DMS 273 (cell line): ENCODE data around the gene NAA25.
"Not testable (repeated sequence)": the region's sequence is repeated elsewhere in the genome, so short reads cannot be mapped to it uniquely, and the experiment has no call there.

Experiments
- DNase-seq: peaks from one replicate; lab custom pipeline; 2025; ENCODE audit not compliant: unreplicated experiment; lab: John Stamatoyannopoulos, UW

Gene NAA25

DNA sequence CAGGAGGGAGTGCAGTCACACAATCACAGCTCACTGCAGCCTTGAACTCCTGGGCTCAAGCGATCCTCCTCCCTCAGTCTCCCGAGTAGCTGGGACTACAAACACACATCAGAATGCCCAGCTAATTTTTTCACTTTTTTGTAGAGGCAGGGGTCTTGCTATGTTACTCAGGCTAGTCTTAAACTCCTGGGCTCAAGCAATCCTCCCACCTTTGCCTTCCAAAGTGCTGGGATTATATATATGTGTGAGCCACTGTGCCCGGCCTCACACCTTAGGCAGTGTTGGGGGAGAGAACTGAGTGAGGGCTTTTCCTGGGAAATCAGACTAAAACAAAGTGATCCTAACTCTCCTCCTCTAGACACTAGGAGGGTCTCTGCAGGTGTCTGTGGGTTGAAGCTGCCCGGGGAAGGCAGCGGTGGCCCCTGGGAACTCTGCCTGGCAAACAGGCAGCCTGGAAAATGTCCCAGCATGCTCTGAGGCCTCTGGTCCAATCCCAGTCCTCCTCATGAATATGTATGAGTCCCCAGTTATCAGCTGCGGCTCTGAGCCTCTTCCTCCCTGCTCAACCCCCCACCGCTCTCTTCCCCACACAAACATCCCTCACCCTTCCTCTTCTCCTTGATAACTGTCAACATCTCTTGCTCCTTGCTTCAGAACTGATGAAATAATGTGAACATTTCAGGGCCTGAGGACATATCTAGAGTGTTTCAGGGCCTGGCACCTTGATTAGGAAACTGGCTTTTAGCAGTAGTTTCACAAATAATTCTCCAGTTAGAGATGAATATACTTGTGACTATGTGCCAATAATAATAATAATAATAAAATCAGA, 7.9 kb upstream of the NAA25 start:
- DNase-seq = peak; percentile 82

DNA sequence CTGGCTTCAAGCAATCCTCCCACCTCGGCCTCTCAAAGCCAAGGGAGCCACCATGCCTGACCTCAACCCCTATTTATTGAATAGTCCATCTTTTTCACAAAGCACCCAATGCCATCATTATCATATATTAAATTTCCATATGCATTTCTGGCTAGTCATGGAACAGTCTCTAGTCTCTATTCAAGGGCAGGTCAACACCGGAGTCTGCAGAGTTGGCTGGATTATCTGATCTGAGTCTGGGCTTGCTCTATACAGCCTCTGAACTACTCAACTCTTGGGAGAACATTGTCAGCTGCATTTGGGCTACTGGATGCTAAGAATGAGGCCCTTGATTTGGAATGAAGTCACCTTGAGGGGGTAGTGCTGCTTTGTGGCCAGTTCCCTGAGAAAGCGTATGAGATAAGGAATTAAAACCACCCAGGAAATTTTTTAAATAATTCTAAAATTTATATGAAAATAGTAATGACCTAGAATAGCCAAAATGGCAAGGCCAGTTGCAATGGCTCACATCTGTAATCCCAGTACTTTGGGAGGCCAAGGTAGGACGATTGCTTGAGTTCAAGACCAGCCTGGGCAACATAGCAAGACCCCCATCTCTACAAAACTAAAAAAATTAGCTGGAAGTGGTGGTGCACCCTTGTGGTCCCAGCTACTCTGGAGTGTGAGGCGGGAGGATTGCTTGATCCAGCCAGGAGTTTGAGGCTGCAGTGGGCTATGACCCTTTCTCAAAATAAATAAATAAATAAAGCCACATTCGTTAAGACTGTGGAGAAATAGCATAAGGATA, 6.9 kb upstream of the NAA25 start:
- DNase-seq = no peak

GRCh38 chr12:112112409-112113133, 4.0 kb upstream of the NAA25 start:
- peak; percentile 24 for DNase-seq

- DNase-seq = peak; percentile 16
Measured at GRCh38 chr12:112111931-112112330, 3.3 kb upstream of the NAA25 start.

DNA sequence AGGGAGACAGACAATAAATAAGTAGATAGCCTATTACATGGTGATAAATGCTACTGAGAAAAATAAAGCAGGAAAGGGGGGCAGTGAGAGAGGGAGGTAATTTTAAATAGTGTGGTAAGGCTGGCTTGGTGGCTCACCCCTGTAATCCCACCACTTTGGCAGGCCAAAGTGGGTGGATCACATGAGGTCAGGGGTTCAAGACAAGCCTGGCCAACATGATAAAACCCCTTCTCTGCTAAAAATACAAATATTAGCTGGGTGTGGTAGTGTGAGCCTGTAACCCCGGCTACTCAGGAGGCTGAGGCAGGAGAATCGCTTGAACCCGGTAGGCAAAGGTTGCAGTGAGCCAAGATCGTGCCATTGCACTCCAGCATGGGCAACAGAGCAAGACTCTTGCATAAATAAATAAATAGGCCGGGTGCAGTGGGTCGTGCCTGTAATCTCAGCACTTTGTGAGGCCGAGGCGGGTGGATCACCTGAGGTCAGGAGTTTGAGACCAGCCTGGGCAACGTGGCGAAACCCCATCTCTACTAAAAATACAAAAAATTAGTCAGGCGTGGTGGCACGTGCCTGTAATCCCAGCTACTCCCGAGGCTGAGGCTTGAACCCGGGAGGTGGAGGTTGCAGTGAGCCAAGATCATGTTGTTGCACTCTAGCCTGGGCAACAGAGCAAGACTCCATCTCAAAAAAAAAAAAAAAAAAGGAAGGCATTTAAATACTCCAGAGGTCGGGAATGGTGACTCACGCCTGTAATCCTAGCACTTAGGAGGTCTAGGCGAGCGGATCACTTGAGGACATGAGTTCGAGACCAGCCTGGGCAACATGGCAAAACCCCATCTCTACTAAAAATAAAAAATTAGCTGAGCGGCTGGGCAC, 2.4 kb upstream of the NAA25 start:
- not testable (repeated sequence) for DNase-seq

GRCh38 chr12:112107306-112108201, 1.0 kb downstream of the NAA25 start:
- DNase-seq = peak; percentile 66

DNA sequence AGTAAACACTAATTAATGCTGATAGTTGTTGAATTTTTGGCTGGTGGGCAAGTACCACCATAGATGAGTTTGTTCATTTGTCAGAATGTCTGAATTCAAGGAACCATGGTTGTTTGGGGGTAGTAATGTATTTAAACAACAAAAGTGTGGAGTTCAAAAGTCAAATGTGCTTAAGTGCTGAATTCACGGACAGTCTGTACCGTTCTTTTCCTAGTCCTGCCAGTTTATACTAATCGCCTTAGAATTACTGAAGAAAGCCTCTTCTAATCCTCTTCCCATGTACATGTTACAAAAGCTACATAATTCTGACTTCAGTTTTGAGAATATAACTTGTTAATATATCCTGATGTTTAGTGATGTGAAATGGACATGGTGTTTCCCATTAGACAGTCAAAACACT, 2.7 kb downstream of the NAA25 start:
- no peak for DNase-seq

DNA sequence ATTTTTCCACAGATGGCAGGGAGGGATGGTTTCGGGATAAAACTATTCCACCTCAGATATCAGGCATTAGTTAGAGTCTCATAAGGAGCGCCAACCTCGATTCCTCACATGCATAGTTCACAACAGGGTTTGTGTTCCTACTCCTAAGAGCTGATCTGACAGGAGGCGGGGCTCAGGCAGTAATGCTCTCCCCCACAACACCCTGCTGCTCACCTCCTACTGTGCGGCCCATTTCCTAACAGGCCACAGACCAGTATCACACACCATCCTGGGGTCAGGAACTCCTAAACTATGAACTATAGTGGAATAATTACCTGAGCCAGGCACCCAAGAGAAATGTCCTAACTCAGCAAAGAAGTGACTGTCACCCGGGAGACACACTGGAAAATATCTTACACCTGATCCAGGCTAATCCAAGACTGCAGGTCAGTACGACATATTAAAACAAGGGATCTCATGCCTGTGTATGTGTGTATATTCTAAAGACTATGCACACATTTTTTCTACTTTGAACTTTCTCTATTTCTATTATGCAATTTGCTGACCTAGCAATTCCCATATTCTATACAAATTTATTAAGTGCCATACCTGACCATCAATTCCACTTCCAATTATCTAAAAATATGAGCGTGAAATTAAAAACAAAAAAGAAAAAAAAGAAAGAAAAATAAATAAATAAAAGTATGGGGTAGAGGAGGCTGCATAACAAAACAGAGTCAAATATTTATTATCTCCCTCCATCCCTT, 4.7 kb downstream of the NAA25 start:
- no peak for DNase-seq

DNA sequence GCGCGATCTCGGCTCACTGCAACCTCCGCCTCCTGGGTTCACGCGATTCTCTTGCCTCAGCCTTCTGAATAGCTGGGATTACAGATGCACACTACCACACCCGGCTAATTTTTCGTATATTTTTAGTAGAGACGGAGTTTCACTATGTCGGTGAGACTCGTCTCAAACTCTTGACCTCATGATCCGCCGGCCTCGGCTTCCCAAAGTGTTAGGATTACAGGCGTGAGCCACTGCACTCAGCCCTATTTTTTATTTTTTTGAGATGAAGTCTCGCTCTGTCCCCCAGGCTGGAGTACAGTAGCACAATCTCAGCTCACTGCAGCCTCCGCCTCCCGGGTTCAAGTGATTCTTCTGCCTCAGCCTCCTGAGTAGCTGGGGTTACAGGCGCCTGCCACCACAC, 5.8 kb downstream of the NAA25 start:
- DNase-seq = not testable (repeated sequence)

DNA sequence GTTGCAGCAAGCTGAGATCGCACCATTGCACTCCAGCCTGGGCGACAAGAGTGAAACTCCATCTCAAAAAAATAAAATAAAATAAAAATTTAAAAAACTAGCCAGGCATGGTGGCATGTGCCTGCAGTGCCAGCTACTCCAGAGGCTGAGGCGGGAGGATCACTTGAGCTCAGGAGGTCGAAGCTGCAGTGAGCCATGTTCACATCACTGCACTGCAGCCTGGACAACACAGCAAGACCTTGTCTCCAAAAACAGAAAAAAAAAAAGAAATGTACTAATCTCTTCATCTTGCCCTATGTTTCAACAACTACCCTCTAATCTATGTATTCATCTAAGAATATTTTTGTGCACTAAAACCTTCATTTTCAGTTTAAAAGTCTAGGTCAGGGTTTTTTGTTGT, 6.5 kb downstream of the NAA25 start:
- no peak for DNase-seq

DNA sequence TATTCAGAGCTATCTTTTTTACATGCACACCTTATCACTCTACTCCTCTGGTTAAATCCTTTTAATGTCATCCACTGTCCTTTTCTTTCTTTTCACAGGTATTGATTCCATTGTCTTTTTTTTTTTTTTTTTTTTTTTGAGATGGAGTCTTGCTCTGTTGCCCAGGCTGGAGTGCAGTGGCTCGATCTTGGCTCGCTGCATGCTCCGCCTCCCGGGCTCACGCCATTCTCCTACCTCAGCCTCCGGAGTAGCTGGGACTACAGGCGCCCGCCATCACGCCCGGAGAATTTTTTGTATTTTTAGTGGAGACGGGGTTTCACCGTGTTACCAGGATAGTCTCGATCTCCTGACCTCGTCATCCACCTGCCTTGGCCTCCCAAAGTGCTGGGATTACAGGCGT, 8.1 kb downstream of the NAA25 start:
- not testable (repeated sequence) for DNase-seq

GRCh38 chr12:112097641-112098040, 10.9 kb downstream of the NAA25 start:
- no peak for DNase-seq

GRCh38 chr12:112096667-112097066, 11.9 kb downstream of the NAA25 start:
- no peak for DNase-seq

DNA sequence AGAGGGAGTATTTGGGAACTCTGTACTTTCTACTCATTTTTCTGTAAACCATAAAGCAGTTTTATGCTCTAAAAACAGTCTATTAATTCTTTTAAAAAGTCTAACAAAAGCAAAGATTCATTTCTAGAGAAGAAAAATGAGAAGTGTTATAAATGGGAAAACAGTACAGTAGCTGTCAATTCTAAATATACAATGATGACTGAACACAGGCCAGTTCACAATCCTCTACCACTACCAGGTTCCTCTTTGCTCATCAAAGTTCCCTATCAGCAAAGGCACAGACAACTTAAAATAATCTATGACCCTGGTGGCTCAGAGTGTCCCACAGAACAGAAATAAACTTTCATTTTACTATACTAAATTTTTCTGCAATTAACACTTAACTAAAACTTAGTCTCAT, 12.5 kb downstream of the NAA25 start:
- DNase-seq = no peak

DNA sequence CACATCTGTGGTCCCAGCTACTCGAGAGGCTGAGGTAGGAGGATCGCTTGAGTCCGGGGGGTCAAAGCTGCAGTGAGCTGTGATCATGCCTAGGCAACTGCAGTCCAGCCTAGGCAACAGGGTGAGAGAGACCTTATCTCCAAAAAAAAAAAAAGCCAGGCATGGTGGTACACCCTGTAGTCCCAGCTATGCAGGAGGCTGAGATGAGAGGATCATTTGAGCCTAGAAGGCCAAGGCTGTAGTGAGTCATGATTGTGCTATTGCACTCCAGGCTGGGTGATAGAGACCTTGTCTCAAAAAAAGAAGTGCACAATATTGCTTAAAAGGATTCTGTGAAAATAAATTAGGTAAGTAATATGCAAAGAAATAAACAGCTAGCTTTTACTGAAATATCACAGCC, 17.0 kb downstream of the NAA25 start:
- DNase-seq = no peak

GRCh38 chr12:112087851-112088250, 20.7 kb downstream of the NAA25 start:
- no peak for DNase-seq

GRCh38 chr12:112087055-112087850, 21.3 kb downstream of the NAA25 start:
- DNase-seq = no peak

DNA sequence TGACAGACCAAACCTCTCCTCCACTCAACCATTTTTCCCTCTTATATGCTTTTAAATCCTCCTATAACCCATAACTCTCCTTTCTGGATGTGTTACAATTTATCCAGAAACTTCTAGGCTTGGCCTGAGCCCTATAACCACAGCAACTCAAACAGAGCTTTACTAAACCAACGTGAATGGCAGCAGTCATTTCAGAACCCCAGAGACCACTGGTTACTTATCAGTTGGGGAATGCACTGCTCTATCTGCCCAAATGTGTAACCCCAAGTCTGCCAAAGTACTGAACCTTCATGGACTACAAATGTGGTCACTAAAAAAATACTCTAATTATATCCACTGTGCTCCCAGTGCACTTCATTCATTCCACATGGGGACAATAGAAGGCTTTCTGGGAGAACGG, 42.0 kb downstream of the NAA25 start:
- no peak for DNase-seq
